Posterior vena cava (tissue), 2 donors: ENCODE data around the gene B3GALT5. TPM values are rescaled to one million over a fixed set of nuclear protein-coding genes. Genes with fewer than 3 reads are reported as not detected.
"Not testable (repeated sequence)": the region's sequence is repeated elsewhere in the genome, so short reads cannot be mapped to it uniquely, and the experiment has no call there.

ENCODE experiments used
- DNase-seq: peaks from one replicate; pipeline ENCODE4 v3.0.0-alpha.2; 2020; ENCODE audit warnings: low spot score
- intact Hi-C, 2 donors: fragments of 100-400 bp; cut with DNase I; formaldehyde crosslinking; loops; one replicate each; pipeline versions ENCODE4 v1.14.1 to v1.14.2; 2022 to 2023
- long read RNA-seq, 2 donors: library from polyadenylated mRNA; unstranded; transcript quantifications; one replicate each; pipeline ENCODE4 v2.0.0, GENCODE V29; 2020 to 2021
- total RNA-seq, 2 donors: library from RNA; stranded (reverse); fragmentation: NEBNext Ultra II Directional; extraction: Animal tissue kit (Norgen Biotek cat#: 25700); gene quantifications; one replicate each; pipeline ENCODE4 v1.2.1, GENCODE V29; 2021
- donor health status: DM: yes; HTN: yes; CAD: no.
- donor health status: DM: yes; HTN: yes; CAD: no.

Gene B3GALT5, protein sequence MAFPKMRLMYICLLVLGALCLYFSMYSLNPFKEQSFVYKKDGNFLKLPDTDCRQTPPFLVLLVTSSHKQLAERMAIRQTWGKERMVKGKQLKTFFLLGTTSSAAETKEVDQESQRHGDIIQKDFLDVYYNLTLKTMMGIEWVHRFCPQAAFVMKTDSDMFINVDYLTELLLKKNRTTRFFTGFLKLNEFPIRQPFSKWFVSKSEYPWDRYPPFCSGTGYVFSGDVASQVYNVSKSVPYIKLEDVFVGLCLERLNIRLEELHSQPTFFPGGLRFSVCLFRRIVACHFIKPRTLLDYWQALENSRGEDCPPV
- total RNA-seq, result 1 to 10 TPM in 1 of 2 donors, under 1 TPM in 1; 0.19 to 1.1 TPM
- long read RNA-seq, donor 1, result 0 reads
- long read RNA-seq, donor 2, partial matches to known transcripts, result 1 of 1 reads
- long read RNA-seq, donor 2, other reads (novel, unspliced or antisense), result 0 of 1 reads

DNA sequence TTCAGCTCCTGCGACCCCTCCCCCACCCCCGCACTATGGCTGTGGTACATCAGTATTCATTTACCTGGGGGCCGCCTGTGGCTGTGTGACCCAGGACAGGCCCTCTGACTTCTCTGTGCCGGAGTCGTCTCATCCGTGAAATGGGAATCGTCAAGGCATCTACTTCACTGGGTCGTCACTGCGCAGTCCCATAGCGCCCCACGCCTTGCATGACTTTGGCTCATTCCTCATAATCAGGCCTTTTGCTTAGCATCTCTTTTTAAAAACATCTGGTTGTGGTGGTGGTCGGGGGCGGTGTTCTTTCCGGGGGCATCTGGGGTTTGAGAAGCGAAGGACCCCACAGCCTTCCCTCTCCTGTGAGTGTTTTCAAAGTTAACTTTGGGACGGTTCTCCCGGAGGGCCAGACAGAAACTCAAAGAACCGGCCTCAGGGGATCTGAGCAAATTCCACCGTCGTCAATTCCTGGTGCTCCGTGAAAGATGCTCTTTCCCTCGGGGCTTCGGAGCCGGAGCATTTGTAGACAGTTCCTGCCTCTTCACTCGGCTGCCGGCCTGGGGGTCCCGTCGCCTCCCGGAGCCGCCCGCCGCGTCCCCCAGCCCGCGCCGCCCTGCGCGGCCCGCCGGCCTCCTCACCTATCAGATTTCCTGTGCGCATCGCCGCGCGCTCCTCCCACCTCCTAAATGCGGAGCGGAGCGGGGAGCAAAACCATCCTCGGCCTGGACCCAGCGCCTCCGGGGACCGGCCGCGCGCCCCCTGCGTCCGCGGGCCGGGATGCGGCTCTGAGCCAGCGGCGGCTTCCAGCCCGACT is at the start of gene B3GALT5:
Gene B3GALT5 (plus strand): TSS at position 708 of the 808 bp plus-strand sequence. CDS start 47,620 bp downstream, outside the sequence.
- no peak for DNase-seq
- intact Hi-C loops, result no loop called here

DNA sequence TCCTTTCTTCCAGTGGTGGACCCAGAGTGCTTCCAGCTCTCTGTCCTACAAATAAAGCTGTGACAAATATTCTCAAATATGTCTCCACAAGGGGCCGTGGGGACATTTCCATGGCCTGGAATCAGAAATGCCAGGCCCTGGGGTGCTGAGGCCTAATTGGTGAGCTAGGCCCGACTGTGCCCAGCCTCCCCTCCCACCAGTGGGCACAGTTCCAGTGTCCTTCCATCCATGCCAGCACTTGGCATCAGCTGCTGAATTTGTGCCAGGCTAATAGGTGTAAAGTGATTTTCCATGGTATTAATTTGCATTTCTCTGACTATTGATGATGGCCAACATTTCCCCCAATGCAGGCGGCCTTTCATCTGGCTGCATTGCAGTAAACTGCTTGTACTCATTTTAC is 48.5 kb upstream of the B3GALT5 start:
- DNase-seq, result no peak
- intact Hi-C loops, result no loop called here

DNA sequence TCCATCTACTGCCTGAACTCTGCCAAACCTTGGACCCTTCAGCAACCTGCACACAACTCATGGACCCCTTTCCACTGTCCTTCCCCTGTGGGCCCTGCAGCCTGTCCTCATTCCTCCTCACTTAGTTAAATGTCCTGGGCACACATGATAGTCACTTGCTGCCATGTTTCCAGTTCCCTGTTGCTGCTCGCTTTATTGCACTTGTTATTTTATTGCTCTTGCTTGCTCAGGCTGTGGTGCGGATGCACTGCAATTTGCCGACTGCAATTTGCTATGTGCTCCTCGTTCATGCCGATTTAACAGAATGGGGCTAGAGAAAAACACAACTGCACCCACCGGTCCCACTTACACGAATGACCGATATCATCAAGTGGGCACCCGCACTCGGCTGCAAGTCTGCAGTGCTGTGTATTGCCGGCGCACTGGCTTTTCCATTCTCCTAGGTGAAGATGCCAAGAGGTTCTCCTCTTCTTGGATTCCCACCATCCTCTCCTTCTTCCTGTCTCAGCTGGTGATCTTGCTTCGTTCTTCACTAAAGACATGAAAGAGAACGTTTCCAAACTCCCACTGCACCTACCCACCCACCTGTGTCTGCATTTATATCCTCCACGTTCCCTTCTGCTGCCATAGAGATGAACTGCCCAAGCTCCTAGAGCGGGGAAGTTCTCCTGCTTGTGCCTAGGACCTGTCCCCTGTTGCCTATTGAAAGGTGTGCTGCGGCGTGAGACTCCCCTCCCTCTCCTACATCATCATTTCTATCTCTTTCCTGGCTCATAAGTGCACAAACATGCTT is 45.4 kb upstream of the B3GALT5 start:
- no peak for DNase-seq
- intact Hi-C loops, result no loop called here

DNA sequence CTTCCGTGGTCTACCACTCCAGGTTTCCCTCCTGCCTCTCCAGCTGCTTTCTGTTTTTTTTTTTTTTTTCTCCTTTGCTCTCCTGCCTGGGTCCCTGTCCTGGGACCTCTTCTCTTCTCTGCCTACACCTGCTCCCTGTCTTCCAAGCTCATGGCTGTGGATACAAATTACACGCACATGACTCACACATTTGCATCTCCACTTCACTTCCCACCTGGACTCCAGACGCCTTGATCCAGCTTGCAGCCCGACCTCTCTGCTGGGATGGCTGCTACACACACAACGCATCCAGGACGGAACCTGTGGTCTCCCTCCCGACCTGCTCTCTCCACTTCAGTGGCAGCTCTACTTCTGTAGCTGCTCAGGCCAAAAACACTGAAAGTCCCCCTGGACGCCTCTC is 44.4 kb upstream of the B3GALT5 start:
- DNase-seq, result no peak
- intact Hi-C loops, result no loop called here

DNA sequence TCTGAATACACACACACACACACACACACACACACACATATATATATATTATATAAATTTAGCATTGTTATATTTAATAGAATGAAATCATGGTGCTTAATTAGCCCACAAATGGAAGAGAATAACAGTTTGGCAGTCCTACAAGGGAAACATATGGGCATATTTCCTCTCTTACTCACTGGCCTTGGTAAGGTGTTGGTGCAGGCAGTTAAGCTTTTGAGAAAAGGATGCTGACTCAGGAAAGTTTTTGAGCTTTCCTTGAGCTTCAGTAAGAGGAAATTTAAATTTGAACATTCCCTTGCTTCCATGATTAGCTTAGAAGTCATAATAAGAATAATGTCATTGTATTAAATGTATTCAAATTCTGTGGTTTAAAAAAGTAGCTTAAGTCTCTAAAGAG is 37.0 kb upstream of the B3GALT5 start:
- DNase-seq, result no peak

DNA sequence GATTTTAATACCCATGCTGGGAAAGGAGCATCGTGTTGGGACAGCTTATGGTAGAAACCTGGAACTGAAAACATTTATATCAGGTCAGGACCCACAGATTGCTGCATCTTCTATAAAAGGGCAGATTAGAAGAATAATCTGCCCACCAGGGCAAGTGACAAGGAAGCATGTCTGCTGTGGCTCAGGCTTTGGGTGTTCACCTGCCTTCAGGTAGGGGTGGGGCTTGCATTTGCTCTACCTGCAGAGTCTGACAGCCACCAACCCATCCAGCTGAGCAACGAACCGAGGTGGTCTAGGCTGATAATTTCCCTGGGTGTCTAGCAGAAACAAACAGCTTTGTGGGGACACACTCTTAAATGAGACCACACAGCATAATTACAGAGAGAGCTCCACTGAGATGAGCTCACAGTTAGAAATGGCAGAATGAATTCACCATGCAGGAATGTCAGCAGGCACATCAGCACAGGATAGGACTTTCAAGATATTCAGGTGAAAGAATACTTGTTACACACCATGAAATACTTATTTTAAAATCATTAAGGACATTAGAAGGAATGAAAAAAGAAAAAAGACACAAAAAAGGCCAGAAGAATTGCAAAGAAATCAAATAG is 36.1 kb upstream of the B3GALT5 start:
- DNase-seq, result no peak
- intact Hi-C loops, result no loop called here

More for the DNA sequence above, 37.0 kb upstream of the B3GALT5 start:
- intact Hi-C loops, result no loop called here

DNA sequence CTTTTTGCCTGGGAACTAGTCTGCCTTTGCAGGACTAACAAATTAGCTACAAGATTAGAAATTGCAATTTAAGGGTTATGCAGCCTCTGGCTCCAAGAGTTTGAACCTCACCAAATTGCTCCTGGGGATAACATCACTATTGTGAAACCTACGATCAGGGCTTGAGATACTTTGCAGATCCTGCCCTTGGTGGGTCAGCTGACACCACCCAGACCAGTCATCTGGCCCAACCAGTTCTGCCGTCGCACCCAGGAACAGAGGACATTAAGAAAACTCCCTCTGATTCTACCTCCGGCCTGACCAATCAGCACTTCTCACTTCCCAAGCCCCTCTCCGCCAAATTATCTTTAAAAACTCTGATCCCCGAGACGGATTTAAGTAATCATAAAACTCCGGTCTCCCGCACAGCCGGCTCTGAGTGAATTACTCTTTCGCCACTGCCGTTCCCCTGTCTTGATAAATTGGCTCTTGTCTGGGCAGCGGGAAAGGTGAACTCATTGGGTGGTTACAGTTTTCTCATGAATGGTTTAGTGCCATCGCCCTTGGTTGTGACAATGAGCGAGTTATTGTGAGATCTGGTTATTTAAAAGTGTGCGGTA is 32.9 kb upstream of the B3GALT5 start:
- intact Hi-C loops, result no loop called here
- DNase-seq, result no peak

DNA sequence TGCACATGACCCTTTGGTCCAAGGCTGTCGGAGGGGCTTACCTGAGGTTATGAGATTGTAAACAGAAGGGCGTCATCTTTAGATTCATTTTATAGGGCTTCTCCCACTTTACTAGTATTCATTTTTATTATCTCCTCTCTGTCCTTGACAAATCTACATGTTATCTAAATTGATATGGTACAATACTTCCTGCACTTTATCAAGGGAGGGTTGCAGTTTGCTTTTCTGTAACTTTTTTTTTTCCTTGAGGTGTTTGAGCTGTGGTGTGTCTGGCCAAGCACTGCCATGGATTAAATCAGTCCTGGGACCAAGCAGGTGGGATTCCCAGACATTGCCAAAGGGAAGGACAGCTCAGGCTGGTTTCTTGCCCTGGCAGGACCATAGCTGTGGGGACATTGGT is 32.0 kb upstream of the B3GALT5 start:
- DNase-seq, result no peak
- intact Hi-C loops, result no loop called here

DNA sequence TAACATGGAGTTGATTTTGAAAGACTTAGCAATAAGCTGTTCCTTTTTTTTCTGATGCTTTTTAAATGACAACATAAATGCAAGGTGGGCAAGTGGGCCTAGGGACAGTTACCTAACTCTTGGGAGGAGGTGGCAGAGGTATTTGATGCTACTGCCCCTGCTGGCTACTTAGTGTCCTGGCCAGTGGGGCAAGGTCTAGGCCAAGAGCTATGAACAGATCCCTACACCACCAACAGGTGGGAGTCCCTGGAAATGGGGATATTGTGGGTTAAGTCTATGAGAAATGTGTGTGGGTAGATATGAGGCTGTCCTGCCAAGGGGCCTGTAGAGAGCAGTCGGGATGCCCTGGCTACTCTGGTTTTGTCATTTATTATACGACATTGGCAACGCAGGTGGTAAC is 31.3 kb upstream of the B3GALT5 start:
- intact Hi-C loops, result no loop called here
- DNase-seq, result no peak

DNA sequence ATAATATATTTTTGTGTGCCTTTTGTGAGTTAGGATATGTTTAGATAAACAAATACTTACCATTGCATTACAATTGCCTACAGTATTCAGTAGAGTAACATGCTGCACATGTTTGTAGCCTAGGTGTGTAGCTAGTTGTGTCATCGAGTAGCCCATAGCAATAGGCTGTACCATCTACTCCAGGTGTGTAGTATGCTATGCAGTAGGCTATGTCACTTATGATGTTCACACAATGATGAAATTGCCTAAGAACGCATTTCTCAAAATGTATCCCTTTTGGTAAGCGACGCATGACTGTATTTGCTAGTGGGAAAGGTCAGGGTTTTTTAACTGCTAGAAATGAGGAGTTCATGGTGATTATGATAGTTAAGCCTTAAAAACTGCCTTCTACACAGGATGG is 30.0 kb upstream of the B3GALT5 start:
- intact Hi-C loops, result no loop called here
- no peak for DNase-seq

DNA sequence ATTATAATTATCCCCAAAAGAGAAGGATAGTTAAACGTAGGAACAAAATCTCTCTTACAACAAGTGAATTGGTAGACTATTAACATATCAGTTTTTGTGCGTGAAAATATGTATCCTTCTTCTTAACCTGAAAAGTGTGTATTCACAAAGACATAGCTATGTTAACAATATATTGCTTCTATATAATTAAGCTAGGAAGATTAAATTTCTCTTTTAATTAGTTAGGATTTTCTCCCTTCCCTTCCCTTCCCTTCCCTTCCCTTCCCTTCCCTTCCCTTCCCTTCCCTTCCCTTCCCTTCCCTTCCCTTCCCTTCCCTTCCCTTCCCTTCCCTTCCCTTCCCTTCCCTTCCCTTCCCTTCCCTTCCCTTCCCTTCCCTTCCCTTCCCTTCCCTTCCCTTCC is 29.2 kb upstream of the B3GALT5 start:
- DNase-seq, intact Hi-C loops: not testable (repeated sequence)

DNA sequence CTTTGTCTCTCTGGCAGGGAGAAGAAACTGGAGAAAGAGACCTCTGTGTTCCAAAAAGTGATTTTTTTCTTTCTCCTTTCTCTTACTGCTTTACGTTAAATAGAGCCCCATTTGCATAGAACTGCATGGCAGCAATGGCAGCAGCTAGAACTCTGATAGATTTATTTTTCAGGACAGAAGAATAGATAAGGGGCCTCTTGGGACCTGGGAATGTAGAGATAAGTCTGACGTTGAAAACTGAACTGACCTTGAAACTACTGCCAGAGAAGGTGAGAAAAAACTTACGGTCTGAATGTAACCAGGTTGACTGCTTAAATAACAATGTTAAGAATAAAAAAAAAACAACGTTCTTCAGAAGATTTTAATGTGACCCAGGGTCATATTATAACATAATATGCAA is 25.4 kb upstream of the B3GALT5 start:
- intact Hi-C loops, result no loop called here
- DNase-seq, result no peak

DNA sequence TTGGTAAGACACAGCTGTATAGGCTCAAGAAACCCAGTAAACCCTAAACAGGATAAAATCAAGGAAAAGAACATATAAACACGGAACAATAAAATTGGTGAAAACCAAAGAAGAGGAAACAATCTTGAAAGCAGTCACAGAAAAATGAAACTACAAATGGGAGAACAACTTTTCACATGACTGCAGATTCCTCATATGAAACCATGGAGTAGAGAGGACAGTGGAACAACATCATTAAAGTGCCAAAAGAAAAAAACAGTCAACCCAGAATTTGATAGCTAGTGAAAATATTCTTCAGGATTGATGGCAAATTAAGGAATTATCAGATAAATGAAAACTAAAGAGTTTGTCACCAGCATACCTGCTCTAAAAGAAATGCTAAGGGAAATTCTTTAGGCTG is 23.9 kb upstream of the B3GALT5 start:
- DNase-seq, result no peak
- intact Hi-C loops, result no loop called here

DNA sequence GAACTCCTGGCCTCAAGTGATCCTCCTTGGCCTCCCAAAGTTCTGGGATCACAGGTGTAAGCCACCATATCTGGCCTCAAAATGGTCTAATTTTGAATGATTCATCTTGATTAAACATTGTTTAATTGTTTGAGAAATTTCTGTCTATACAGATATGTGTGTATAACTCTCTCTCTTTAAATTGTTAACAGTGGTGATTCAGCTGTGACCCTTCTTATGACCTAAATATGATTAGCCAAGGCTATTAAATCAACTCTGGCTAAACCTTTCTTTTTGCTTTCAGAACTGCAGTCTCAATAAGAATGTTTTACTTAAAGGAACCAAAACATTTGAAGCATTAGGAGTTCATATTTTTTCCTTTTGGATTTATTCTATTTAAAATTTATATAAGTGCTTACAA is 19.2 kb upstream of the B3GALT5 start:
- intact Hi-C loops, result no loop called here
- no peak for DNase-seq

DNA sequence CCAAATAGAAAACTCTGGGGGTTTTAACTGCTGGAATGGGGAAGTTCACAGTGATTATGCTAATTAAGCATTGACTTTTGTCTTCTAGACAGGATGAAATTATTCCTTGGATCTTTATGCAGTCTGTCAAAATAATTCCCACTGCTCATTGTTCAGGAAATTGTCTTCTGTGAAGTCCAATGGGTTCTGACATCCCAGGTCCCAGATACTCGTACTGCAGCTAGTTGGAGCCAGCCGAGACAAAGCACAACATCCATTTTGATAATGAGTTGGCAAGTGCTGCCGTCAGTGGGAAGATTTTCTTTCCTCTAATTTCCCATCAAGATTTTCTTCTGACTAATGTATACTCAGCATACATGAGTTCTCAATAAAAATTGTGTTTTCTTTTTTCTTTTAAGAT is 17.3 kb upstream of the B3GALT5 start:
- intact Hi-C loops, result no loop called here
- DNase-seq, result no peak

DNA sequence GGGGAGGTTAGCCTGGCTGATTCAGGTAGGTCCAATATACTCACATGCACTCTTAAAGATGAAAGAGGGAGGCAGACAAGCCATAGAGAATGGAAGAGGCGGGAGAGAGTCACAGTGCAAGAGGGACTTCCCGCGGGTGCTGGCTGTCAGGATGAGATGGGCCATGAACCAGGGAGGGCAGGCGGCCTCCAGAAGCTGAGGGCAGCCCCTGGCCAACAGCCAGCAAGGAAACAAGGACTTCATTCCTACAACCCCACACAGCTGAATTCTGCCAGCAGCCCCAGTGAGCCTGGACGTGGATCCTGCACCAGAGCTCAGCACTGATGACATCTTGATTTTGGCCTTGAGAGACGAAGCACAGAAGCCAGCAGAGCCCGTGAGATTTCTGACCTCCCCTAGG is 15.1 kb upstream of the B3GALT5 start:
- DNase-seq, result no peak
- intact Hi-C loops, result no loop called here

DNA sequence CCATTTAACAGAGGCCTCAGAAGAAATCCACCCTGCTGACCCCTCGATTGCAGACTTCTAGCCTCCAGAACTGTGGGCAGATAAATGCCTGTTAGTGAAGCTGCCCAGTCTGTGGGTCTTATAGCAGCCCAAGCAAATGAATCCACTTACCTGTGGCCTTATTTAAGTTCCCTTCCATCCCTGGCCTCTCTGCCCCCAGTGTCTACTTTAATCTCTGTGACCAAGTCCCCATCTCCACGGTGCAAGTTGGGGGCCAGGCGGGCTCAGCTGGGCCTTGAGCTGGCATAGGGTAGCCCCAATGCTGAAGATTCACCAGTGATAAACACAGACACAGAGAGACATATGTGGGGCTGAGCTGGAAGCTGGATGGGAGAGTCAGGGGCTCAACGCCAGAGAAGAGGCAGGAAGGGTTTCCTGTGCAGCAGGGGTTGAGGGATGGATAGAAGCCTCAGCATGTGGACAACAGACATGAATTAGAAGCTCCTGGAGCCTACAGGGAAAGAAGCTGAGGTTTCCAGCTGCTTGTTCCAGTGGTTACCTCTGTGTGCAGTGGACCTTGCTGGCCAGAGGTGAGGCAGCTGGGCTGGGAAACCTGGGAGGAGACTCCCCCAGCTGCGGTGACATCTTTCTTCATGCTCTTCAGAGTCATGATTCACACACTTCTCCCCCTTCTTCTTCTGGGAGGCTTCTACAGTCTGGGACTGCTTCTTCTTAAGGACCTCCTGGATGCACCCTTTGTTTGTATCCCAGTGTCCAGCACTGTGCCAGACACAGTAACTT is 13.4 kb upstream of the B3GALT5 start:
- DNase-seq, result no peak
- intact Hi-C loops, result no loop called here

DNA sequence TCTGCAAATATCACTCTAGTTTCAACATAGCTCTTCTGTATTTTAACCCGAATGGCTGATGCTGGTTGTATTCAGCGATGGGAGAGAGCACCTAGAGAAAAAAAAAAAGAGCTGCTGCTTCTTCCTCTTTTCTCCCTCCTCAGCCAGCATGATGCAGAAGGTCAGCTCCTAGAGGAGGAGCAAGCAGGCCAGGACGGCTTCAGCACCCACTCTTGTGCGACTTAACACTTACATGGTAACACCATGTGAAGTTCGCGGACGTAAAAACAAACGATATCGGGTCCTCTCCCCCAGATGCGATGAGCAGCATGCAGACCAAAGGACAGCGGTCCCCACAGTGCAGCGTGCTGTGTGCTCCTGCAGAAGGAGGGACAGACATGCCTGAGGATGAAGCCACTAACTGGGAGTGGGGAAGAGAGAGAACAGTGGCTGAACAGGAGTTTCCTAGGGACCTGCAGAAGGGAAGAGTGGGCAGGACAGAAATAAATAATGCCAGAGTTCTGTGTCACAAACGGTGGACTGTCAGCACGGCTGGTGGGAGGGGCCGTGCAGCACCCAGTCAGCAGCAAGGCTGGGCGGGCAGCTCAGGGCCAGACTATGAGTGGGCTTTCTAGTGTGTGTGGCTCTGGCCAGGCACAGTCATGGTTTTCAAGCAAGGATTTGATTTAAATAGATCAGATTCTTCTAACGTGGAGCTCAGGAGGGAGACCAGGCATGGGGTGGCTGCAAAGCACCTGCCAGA is 11.4 kb upstream of the B3GALT5 start:
- intact Hi-C loops, result loop anchor here in 1 of 2 donors (5.0 kb wide), 1 partner anchor 66 kb away; no protein-coding TSS in a partner anchor
- no peak for DNase-seq
